Ectodermal cell (in vitro differentiated cells): Measurements from ENCODE around the gene KMO.

ENCODE experiments used
- H3K27ac ChIP-seq: 2 replicates; pipeline ENCODE4 v1.7.0; 2013; ENCODE audit warnings: mild to moderate bottlenecking, low read depth, low read length; ENCODE audit not compliant: insufficient read depth, poor library complexity, severe bottlenecking
- H3K27me3 ChIP-seq: 2 replicates; pipeline ENCODE4 v1.7.0; 2013; ENCODE audit warnings: mild to moderate bottlenecking, low read length; ENCODE audit not compliant: insufficient read depth, control insufficient read depth, poor library complexity, severe bottlenecking
- H3K36me3 ChIP-seq: one replicate; pipeline ENCODE4 v1.7.0; 2013; ENCODE audit warnings: low read length; ENCODE audit not compliant: control insufficient read depth, insufficient read depth
- H3K4me1 ChIP-seq: one replicate; pipeline ENCODE4 v1.7.0; 2013; ENCODE audit warnings: low read length; ENCODE audit not compliant: control insufficient read depth, insufficient read depth
- H3K4me3 ChIP-seq: 2 replicates; pipeline ENCODE4 v1.7.0; 2013; ENCODE audit warnings: low read depth, low read length, control low read depth; ENCODE audit not compliant: insufficient read depth
- H3K9me3 ChIP-seq: 2 replicates; pipeline ENCODE4 v1.7.0; 2013; ENCODE audit warnings: mild to moderate bottlenecking, low read length, moderate library complexity; ENCODE audit not compliant: control insufficient read depth
- WGBS, 2 experiments: methylation state at CpG; one replicate each; pipeline ENCODE4 v1.1.7; 2013; ENCODE audit warnings: missing lambda C conversion rate in 2 of 2; 5-methylcytosine and 5-hydroxymethylcytosine counted together

The KMO gene

DNA sequence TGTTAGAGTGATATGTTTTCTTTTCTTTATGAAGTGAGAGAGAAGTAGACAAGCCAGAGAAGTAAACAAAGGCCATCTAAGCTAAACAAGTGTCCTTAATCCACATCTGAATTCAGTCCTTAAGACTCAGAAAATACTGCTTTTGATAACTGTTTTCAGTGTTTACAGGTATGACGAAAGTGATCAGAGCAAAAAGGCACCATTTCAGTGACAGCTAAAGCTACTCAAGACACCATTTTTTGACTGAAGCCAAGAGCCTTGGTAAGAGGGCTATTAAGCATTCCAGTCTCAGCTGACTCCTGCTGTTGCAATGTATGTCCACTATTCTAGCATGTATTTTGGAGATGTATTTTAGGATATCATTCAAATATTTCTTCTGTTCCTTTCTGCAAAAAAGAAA, 4.1 kb downstream of the KMO start:
- Histone ChIP-seq H3K27ac (no peak overlapping the region), H3K27me3 (no peaks in the 10 kb centered on the region), H3K9me3 (no peaks in the 10 kb centered on the region), H3K4me1 (no peaks in the 10 kb centered on the region), H3K36me3 (no peaks in the 10 kb centered on the region), H3K4me3 (no peak overlapping the region)
- 89 to 100% methylated on average over 1 of the region's 1 CpG for WGBS, 2 experiments

- Histone ChIP-seq H3K36me3 (no peaks in the 10 kb centered on the region), H3K27ac (no peak overlapping the region)
These were observed 4.8 kb downstream of the KMO start for GRCh38 chr1:241536969-241537368.

GRCh38 chr1:241542199-241542907, 10.2 kb downstream of the KMO start:
- H3K4me3 ChIP-seq: no peak overlapping the region
- H3K9me3 ChIP-seq: no peaks in the 10 kb centered on the region
- H3K27ac ChIP-seq: no peak overlapping the region
- no peaks in the 10 kb centered on the region for H3K4me1 ChIP-seq
- H3K36me3 ChIP-seq: no peaks in the 10 kb centered on the region
- no peaks in the 10 kb centered on the region for H3K27me3 ChIP-seq
- WGBS, 2 experiments: 92 to 96% methylated on average over 4 to 7 of the region's 7 CpGs

More at GRCh38 chr1:241536969-241537368, 4.8 kb downstream of the KMO start:
- no peaks in the 10 kb centered on the region for H3K4me1 ChIP-seq
- no peaks in the 10 kb centered on the region for H3K9me3 ChIP-seq
- 90 to 94% methylated on average over 2 of the region's 2 CpGs for WGBS, 2 experiments
- H3K4me3 ChIP-seq: no peak overlapping the region
- no peaks in the 10 kb centered on the region for H3K27me3 ChIP-seq

DNA sequence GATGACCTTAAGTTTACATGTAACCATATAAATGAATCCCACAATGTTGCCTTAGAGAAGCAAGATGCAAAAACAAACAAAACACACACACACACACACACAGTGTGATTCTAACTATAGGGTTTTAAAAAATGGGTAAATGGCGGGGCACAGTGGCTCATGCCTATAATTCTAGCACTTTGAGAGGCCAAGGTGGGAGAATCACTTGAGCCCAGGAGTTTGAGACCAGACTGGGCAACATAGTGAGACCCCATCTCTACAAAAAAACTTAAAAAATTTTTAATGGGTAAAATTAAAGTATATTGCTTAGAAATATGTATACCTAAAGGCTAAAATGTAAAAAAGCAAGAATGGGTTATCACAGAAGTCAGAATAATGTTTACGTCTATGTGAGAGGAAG, 15.8 kb downstream of the KMO start:
- H3K27ac ChIP-seq: no peak overlapping the region
- H3K4me1 ChIP-seq: no peaks in the 10 kb centered on the region
- 87 to 94% methylated on average over 2 of the region's 2 CpGs for WGBS, 2 experiments
- no peaks in the 10 kb centered on the region for H3K27me3 ChIP-seq
- no peaks in the 10 kb centered on the region for H3K36me3 ChIP-seq
- no peak overlapping the region for H3K4me3 ChIP-seq
- H3K9me3 ChIP-seq: no peaks in the 10 kb centered on the region

DNA sequence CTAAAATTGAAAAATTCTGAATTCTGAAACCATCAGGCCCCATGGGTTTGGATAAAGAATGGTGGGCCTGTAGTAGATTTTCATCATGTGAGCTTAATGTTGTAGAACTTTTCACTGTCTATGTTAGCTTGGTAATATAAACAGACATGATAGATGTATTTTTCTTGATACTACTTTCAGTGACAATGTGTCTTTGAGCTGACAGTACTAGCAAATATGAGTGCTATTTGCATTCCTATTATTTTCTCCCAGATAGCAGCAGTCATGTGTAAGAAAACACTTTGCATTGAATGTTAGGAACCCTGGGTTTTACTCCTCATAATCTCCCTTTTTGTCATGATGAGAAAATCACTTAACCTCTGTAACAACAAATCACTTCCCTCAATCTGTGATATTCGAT, 18.1 kb downstream of the KMO start:
- Histone ChIP-seq H3K36me3 (no peaks in the 10 kb centered on the region), H3K9me3 (no peaks in the 10 kb centered on the region), H3K4me3 (no peak overlapping the region), H3K27ac (no peak overlapping the region), H3K4me1 (no peaks in the 10 kb centered on the region), H3K27me3 (no peaks in the 10 kb centered on the region)
- 90 to 91% methylated on average over 1 of the region's 1 CpG for WGBS, 2 experiments

GRCh38 chr1:241551759-241552638, 19.8 kb downstream of the KMO start:
- Histone ChIP-seq H3K9me3 (no peaks in the 10 kb centered on the region), H3K27ac (no peak overlapping the region), H3K4me1 (no peaks in the 10 kb centered on the region), H3K36me3 (no peaks in the 10 kb centered on the region), H3K4me3 (no peak overlapping the region), H3K27me3 (no peaks in the 10 kb centered on the region)
- WGBS, 2 experiments: 92 to 94% methylated on average over 22 of the region's 22 CpGs

DNA sequence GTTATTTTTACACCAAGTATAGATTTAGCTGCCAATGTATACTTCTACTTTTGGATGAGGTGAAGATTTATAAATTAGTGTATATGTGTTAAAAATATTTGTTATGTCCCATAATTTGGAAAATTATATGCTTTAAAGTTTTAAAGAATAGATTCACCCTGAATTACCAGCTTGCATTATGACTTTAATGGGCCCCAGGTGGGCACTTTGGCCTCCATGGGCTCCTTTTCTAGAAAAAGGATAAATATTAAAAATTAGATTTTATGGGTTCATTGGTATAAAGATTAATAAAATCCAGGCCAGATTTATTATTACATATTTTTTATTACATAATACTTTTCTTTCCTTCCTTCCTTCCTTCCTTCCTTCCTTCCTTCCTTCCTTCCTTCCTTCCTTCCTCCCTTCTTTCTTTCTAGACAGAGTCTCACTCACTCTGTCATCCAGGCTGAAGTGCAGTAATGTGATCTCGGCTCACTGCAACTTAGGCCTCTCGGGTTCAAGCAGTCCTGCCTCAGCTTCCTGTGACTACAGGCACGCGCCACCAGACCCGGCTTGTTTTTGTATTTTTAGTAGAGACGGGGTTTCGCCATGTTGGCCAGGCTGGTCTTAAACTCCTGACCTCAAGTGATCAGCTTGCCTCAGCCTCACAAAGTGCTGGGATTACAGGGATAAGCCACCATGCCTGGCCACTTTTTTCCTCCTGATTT, 21.9 kb downstream of the KMO start:
- Histone ChIP-seq H3K27ac (no peak overlapping the region), H3K9me3 (no peaks in the 10 kb centered on the region), H3K36me3 (no peaks in the 10 kb centered on the region), H3K27me3 (no peaks in the 10 kb centered on the region), H3K4me1 (no peaks in the 10 kb centered on the region), H3K4me3 (no peak overlapping the region)
- 91 to 95% methylated on average over 7 of the region's 7 CpGs for WGBS, 2 experiments

DNA sequence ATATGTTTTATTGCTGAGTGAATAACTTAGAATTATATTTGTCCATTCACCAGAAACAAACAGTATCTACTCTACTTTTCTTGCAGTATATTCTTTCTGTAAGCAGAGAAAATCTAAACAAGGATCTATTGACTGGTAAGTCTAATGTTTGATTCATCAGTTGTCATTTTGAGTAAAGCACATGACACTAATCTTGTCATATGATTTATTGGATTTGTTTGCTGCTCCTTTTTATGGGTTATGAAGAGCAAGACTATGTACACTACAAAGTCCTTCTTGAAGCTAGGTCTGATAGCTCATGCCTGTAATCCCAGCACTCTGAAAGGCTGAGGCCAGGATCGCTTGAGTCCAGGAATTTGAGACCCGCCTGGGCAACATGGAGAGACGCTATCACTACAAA, 23.3 kb downstream of the KMO start:
- Histone ChIP-seq H3K9me3 (no peaks in the 10 kb centered on the region), H3K4me3 (no peak overlapping the region), H3K36me3 (no peaks in the 10 kb centered on the region), H3K4me1 (no peaks in the 10 kb centered on the region), H3K27me3 (no peaks in the 10 kb centered on the region), H3K27ac (no peak overlapping the region)
- WGBS, 2 experiments: 91 to 96% methylated on average over 3 of the region's 3 CpGs

- Histone ChIP-seq H3K36me3 (no peaks in the 10 kb centered on the region), H3K9me3 (no peaks in the 10 kb centered on the region), H3K4me3 (no peak overlapping the region), H3K27ac (no peak overlapping the region), H3K27me3 (no peaks in the 10 kb centered on the region), H3K4me1 (no peaks in the 10 kb centered on the region)
- 93 to 95% methylated on average over 5 of the region's 5 CpGs for WGBS, 2 experiments
These were observed 24.9 kb downstream of the KMO start for GRCh38 chr1:241557031-241557430.
